GM18526 (cell line): ENCODE data around the gene MRPL38.

Experiments
- POLR2A ChIP-seq: IDR thresholded peaks from 3 replicates; pipeline ENCODE4 v1.6.1; 2011; ENCODE audit not compliant: insufficient read length; ENCODE audit errors: extremely low read depth

Gene MRPL38

DNA sequence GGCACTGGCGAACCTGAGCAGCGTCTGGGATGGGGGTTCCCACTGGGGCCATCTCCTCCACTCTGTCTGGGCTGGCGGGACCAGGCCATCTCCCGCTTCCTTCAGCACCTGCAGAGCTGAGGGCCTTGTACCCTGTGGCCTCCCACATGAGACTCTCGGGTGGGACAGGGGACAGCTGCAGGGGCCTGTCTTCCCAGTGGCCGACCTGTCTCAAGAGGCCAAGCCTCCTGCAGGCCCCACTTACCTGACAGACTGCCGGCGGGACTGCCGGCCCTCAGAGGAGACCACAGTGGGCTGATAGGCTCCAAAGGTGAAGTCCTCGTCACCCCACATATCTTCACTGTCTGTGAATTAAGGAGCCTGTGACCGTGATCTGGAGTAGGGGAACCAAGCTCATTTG is 20.4 kb upstream of the MRPL38 start:
- no peak for TF ChIP-seq POLR2A

DNA sequence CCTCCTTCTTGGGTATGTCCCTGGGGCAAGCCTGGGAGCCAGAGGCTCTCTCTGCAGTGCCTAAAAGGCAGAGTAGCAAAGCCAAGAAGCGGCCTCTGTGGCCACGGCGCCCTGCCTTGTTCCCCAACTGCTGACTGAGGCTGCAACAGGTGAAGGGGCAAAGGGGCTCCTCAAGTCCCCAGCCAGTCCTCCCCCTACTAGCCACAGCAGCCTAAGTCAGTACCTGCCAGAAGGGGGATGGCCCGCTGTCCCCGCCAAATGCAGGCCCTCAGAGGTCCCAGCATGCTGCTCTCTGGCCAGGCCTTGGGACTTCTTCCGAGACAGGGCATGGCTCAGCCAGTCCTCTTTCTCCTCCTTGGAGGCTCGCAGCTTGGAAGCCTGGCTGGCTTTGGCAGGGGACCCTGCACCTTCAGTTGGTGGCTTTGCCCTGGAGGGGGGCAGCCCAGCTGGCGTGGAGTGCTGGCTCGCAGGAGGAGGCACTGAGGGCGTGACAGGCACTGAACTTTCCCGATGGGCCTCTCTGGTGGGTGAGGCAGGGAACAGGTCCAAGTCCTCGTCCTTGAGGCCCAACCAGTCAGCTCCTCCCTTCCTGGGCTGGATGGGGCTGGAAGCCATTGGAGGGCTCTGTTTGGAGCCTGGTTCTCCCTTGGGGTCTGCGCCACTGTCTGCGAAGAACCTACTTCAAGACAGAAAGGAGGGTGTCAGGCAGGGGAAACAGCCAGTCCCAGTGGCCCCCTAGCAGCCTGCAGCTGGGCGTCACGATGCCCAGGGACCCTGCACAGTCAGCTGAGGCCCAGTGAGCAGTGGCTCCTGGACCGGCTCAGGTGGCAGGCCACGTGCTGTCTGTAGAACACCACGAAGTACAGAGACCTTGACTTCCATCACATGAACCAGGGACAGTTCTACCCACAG is 18.5 kb upstream of the MRPL38 start:
- no peak for TF ChIP-seq POLR2A

DNA sequence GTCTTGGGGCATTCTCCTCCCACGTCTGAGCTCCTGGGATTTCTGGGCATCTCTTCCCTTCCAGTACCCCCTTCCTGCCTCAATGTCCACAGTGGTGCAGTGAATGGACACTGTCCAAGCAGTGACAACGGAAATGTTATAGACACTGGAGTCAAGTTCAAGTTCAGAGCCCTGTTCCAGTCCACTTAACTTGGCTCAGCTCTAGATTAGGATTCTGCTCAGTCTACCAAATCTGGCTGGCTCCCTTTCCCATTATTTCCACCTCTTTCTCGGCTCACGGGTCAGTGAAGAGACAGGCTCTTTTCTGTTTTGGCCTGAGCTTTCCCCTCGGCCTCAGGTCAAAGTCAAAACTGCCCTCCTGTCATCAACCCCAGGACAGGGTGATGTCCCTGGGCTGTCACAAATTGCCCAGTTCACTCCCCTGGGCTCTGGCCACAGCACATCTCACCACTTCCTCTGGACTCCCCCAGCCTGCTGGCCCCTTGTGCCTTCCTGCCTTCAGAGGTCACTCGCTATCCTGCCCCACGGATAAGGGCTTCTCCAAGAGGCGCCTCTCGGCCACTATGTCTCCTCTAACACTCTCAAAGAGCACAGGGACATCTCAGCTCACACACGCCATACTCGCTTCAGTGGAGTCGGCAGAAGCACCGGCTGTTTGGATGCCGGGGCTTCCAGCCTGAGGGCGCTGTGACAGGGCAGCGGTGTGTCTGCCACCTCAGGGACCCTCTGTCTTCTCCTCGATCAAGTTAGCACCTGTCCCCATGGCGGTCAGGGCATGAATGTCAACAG is 17.7 kb upstream of the MRPL38 start:
- TF ChIP-seq POLR2A = no peak

DNA sequence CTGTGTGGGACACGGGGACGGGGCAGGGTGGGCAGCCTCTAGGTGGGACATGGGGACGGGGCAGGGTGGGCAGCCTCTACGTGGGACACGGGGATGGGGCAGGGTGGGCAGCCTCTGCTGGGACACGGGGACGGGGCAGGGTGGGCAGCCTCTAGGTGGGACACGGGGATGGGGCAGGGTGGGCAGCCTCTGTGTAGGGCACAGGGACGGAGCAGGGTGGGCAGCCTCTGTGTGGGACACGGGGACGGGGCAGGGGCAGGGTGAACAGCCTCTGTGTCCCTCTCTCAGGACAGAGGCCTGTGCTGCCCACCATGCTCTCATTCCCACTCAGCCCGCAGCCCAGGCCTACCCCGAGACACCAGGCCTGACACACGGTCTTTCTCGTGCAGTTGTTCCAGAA is 16.9 kb upstream of the MRPL38 start:
- TF ChIP-seq POLR2A = no peak

DNA sequence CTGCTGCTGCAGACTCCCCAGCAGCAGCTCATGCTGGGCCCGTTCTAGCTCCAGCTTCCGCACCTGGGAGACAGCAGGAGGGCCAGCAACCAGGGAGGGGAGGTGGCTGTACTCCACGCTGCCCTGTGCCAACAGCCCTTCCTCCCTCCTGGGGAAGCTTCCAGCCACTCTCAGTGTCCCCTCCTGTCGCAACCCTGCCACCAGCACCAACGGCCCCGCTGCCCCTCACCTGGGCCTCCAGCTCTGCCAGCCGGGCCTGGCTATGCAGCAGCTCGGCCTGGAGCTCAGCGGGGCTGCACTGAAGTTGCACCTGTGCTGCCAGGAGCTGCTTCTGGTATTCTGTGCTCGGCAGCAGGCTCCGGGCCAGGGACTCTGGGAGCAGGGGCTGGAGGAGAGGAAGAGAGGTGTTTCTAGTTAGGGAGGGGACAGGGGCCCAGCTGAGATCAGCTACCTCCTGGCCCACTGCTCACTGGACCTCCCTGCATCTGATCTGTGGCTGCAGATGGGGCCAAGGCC is 15.4 kb upstream of the MRPL38 start:
- TF ChIP-seq POLR2A = no peak

DNA sequence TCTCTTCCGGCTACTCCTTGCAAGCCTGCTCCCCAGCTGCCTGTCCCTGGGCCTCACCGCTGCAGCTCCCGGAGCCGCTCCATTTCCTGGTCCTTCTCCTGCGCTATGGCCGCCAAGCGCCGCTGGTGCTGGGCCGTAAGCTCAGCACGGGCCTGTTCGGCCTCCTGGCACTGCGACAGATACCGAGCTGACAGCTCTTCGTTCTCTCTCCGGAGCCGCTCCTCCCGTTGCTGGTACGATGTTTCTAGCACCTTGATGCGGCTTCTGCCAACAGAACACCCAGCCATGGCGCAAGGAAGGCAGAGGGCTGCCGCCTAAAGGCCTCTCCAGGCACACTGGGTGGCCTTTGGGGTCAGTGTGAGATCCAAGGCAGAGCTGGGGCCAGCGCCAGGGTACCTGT is 14.9 kb upstream of the MRPL38 start:
- no peak for TF ChIP-seq POLR2A

DNA sequence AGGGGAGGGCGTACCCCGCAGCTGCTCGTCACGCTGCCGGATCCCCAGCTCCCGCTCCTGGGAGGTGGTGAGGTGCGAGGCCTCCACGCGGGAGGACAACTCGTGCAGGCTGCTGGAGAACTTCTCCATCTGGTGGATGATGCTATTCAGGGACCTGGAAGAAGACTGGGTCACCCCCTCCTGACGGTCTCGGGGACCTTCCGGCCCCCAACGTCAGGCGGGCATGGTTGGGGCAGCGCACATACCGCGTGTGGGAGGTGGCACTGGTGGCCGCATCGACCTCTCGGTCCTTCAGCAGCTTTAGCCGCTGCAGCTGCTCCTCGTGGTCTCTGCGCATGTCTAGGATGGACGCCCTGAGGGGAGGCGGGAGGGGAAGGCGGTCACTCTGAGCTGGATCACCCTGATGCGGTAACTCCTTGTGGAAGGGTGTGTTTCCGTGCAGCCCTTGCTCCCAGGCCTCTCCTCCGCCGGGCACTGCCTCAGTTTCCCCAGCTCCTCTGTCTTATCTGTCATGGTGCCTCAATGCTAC is 13.3 kb upstream of the MRPL38 start:
- TF ChIP-seq POLR2A = no peak

DNA sequence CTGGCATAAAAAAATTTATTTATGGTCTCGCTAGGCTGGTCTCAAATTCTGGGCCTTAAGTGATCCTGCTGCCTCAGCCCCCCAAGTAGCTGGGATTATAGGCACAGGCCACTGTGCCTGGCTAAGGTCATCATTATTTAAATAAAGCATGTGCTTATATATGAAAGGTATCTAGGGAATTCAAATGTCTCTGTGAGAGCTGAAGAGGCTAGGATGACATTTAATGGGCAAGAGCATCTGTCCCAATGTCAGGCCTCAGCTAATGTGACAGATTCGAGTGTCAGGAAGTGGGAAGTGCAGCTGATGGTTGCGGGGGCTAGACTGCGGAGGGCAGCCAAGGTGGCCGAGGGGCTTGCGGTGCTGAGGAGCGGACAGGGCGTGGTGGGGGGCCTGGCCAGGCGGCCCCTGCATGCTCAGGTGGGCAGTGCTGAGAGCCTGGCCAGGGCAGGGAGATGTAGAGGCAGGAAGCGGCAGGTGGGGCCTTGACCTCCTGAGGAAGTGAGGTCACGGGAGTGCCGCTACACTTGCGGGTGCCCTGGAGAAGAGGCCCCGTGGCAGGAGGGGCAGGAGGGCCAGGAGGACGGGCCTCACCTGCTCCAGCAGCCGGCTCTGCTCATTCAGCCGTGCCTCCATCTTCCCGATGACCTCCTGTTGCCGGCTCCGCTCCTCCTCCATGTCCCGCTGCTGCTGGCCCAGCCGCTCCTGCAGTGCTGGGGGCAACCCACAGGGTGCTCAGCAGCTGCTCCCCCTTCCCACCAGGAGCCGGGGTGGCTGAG is 12.6 kb upstream of the MRPL38 start:
- TF ChIP-seq POLR2A = no peak

DNA sequence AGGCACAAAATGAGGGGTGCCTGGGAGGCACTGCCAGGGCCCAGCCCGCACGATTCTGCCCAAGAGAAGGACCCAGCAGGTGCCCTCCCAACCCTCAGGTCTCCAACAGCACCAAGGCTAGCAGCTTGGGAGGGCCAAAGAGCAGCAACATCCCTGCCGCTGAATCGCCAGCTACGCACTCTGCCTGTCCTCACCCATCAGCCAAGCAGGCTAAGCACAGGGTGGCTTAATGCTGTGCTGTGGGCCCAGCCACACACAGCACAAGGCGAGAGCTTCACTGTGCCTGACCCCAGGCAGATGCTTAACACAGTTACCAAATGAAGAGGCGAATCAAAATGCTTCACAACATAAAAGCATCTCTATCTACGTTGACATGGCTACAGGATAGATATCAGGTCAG is 10.6 kb upstream of the MRPL38 start:
- no peak for TF ChIP-seq POLR2A

DNA sequence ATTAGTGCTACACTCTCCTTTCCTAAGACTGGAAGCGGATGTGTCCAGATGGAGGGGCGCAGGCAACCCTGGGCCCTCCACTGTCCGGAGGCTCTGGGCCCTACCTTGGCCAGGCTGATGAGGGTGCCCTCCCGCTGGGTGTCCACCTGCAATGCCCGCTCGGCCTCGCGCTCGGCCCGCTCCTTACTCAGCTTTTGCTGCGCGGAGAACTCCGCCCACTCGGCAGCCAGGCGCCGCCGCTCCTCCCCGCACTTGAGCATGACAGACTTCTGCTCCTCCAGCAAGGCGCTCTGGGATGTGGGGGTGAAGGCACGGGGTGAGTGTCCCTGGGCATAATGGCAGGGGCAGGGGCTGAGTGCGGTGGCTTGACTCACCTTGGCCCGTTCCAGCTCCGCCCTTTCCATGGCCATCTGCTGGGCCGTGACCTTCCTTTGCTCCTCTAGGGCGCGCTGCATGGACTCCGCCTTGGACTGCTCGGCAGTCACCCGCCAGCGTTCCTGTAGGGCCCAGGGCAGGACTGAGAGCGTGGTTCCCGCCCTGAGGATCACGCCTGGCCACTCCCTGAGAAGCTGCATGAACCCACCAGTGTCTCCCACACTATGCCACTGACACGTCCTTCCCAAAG is 10.1 kb upstream of the MRPL38 start:
- no peak for TF ChIP-seq POLR2A

DNA sequence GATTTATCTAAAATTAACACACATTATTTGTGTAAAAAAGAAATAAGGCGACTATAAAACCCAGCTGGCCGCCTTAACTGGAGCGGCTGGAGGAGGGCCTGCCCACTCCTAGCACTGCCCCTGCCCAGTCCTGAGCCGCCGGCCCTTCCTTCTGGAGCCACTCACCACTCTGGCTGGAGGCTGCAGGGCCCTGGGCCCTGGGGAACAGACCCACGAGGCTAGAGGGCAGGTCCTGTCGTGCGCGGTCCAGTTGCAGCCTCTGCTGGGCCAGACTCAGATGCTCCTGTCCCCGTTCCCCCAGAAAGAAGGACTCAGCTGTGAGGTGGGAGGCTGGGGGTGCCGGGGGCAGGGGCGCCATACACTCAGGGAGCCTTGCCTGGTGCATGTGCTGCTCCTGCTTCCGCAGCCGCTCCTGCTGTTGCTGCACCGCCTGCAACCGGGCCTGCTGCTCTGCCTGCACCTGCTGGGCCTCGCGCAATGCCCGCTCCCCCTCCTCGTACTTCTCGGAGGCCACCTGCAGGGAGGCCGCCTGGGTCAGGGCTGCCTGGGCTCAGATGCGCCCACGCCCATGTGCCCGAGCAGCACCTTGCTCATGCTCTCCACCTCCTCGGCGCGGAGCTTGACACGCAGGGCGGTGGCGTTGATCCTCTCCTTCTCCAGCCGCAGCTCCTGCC is 9.0 kb upstream of the MRPL38 start:
- no peak for TF ChIP-seq POLR2A

DNA sequence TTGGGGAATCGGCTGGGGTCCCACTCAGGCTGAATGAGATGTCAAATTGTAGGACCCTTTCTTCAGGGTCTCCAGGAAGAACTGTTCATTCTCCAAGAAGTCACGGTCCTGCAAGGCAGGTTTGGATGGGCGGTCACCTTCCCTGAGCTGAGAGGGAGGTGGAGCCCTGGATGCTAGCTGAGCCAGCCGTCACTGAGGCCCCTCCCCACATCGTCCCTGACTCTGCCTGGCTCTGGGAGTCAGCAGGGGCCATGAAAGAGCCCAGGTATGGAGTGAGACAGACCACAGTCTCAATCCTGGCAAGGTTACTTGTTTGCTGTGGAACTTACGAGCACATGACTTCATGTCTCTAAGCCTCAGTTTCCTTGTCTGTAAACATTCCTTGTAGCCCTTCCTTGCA is 6.0 kb upstream of the MRPL38 start:
- TF ChIP-seq POLR2A = no peak

DNA sequence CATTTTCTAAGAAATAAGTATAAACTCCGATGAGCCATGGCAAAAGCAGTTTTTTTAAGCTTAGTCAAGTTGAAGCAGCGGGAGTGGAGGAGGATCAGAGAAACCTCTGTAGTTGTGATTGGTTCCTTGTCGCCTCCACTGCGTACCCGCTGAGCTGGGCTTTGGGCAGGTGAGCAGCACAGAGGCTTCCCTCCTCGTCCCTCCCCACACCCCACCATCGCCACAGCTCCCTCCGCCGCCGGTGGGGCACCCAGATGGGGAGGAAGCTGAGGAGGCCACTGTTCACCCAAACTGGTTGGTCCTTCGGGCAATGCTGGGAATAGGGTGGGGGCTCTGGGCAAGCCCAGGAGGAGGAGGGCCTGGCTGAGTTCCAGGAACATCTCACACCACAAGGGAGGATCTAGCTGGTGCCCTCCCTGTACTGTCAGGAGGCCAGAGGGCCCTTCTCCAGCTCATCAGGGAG is 5.2 kb upstream of the MRPL38 start:
- TF ChIP-seq POLR2A = no peak
